ENCODE data around the gene ATF4.

GRCh38 chr22:39570226-39570625 is 49.9 kb downstream of the ATF4 start:
- TF ChIP-seq GLIS3 (CRISPR knock-in tag; IDR thresholded peaks at IDR 0.05) = no peak
- TF ChIP-seq POU6F1 (CRISPR knock-in tag; IDR thresholded peaks at IDR 0.05; ENCODE audit: borderline replicate concordance, low read depth) = no peak
- no peak for TF ChIP-seq RARB (CRISPR knock-in tag; IDR thresholded peaks at IDR 0.05)
- no peak for TF ChIP-seq TCF4 (CRISPR knock-in tag; IDR thresholded peaks at IDR 0.05; ENCODE audit: borderline replicate concordance)
- no peak for TF ChIP-seq ARNTL (CRISPR knock-in tag; IDR thresholded peaks at IDR 0.05; ENCODE audit: borderline replicate concordance, low read depth)
- TF ChIP-seq PATZ1 (CRISPR knock-in tag; IDR thresholded peaks at IDR 0.05; ENCODE audit: borderline replicate concordance) = no peak
- TF ChIP-seq ZNF565 (CRISPR knock-in tag; conservative IDR thresholded peaks at IDR 0.05; ENCODE audit: low read depth) = no peak
- TF ChIP-seq CSRNP3 (CRISPR knock-in tag; IDR thresholded peaks at IDR 0.05) = no peak
- no peak for TF ChIP-seq ZNF70 (CRISPR knock-in tag; IDR thresholded peaks at IDR 0.05)
- TF ChIP-seq ZFP3 (CRISPR knock-in tag; IDR thresholded peaks at IDR 0.05) = no peak
- no peak for TF ChIP-seq PPARA (CRISPR knock-in tag; IDR thresholded peaks at IDR 0.05; ENCODE audit: borderline replicate concordance)
- TF ChIP-seq ISL1 (CRISPR knock-in tag; IDR thresholded peaks at IDR 0.05) = no peak
- no peak for TF ChIP-seq SNAI2 (CRISPR knock-in tag; IDR thresholded peaks at IDR 0.05)
- no peak for TF ChIP-seq ESRRG (CRISPR knock-in tag; IDR thresholded peaks at IDR 0.05)
